Measurements from ENCODE around the gene FAM186B. TPM values are rescaled to one million over a fixed set of nuclear protein-coding genes. Genes with fewer than 3 reads are reported as not detected.

FAM186B gene
- total RNA-seq, 1 donor, result 0.84 TPM

DNA sequence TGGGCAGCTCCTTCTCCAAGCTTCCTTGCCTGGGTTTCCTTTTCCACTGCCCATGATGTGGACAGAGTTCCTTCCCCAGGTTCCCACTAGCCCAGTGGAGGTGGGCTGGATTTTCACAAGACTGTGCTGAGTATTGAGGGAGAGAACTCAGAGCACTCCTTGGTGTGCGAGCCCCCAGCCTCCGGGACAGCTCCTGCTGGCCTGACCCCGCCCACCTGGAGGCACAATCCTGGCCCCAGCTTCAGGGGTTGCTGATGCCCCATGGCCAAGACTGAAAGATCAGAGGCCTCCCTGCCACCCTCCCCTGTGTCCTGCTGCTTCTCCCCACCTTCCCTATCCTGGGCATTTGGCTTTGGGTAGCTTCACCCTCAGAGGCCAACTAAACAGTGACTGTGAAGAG lies 59.0 kb downstream of the FAM186B start:
- no peaks in the 10 kb centered on the region for H3K9me3 ChIP-seq (ENCODE audit: low read depth, low read length)
- peaks cover 15% of the 10 kb centered on the region for H3K4me1 ChIP-seq (ENCODE audit: insufficient read depth, low read length)
- peaks cover 21% of the 10 kb centered on the region for H3K27me3 ChIP-seq (ENCODE audit: insufficient read depth, low read length)
- H3K4me3 ChIP-seq (ENCODE audit: low read length), result no peak overlapping the region

- Histone ChIP-seq H3K4me1 (ENCODE audit: insufficient read depth, low read length) (peaks cover 15% of the 10 kb centered on the region), H3K27me3 (ENCODE audit: insufficient read depth, low read length) (peaks cover 21% of the 10 kb centered on the region), H3K4me3 (ENCODE audit: low read length) (no peak overlapping the region), H3K9me3 (ENCODE audit: low read depth, low read length) (no peaks in the 10 kb centered on the region)
Observed at GRCh38 chr12:49545815-49546214, 59.6 kb downstream of the FAM186B start.

GRCh38 chr12:49543914-49544815 lies 61.3 kb downstream of the FAM186B start:
- Histone ChIP-seq H3K27me3 (ENCODE audit: insufficient read depth, low read length) (peaks cover 28% of the 10 kb centered on the region), H3K9me3 (ENCODE audit: low read depth, low read length) (no peaks in the 10 kb centered on the region), H3K4me3 (ENCODE audit: low read length) (no peak overlapping the region), H3K4me1 (ENCODE audit: insufficient read depth, low read length) (peaks cover 21% of the 10 kb centered on the region)

DNA sequence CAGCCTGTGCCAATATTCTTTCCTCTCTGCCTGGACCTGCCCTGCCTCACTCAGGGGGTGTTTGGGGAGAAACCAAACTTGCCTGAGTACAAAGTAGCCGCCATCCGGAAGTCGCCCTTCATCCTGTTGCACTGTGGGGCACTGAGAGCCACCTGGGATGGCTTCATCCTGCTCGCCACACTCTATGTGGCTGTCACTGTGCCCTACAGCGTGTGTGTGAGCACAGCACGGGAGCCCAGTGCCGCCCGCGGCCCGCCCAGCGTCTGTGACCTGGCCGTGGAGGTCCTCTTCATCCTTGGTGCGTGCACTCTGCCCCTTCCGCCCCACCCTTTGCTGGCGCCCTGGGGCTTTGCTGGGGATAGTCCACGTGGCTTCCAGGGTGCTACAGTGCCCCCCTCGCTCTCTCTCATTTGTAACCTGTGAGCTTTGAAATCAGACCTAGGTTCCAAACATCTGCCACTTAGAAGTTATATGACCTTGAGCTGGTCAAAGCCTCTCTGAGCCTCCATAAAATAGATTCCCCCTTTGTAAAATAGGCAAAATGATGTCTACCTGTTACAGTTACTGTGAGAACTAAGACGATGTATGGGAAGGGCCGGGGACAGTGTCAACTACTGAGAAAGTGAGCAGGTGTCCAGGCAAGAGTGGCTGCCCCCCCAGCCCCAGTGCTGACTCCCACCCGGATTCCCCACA lies 62.1 kb downstream of the FAM186B start:
- H3K9me3 ChIP-seq (ENCODE audit: low read depth, low read length), result no peaks in the 10 kb centered on the region
- H3K4me1 ChIP-seq (ENCODE audit: insufficient read depth, low read length), result peaks cover 14% of the 10 kb centered on the region
- no peak overlapping the region for H3K4me3 ChIP-seq (ENCODE audit: low read length)
- peaks cover 20% of the 10 kb centered on the region for H3K27me3 ChIP-seq (ENCODE audit: insufficient read depth, low read length)

DNA sequence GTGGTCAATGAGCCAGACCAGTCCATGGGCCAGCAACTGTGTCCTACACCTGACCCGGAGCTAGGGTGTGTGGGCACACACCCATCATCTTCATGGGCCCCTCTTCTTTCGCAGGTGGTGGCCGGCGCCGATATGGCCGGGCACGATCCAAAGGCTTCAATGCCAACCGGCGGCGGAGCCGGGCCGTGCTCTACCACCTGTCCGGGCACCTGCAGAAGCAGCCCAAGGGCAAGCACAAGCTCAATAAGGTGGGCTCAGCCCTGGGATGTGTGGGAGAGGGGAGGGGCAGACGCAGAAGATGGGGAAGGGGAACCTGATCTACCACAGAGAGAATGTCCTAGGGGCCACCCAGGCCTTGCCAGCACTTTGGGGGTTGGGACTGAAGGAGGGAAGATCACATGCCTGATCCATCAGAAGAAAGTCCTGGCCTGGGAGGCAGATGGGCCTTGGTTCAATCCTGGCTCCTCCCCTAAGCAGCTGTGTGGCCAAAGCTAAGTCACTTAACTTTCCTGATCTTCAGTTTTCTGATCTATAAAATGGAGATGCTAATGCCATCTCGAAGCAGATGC lies 62.8 kb downstream of the FAM186B start:
- Histone ChIP-seq H3K4me1 (ENCODE audit: insufficient read depth, low read length) (peaks cover 18% of the 10 kb centered on the region), H3K4me3 (ENCODE audit: low read length) (no peak overlapping the region), H3K27me3 (ENCODE audit: insufficient read depth, low read length) (peaks cover 13% of the 10 kb centered on the region), H3K9me3 (ENCODE audit: low read depth, low read length) (no peaks in the 10 kb centered on the region)

- H3K27me3 ChIP-seq (ENCODE audit: insufficient read depth, low read length), result peaks cover 15% of the 10 kb centered on the region
Observed at GRCh38 chr12:49541911-49542505, 63.4 kb downstream of the FAM186B start.

DNA sequence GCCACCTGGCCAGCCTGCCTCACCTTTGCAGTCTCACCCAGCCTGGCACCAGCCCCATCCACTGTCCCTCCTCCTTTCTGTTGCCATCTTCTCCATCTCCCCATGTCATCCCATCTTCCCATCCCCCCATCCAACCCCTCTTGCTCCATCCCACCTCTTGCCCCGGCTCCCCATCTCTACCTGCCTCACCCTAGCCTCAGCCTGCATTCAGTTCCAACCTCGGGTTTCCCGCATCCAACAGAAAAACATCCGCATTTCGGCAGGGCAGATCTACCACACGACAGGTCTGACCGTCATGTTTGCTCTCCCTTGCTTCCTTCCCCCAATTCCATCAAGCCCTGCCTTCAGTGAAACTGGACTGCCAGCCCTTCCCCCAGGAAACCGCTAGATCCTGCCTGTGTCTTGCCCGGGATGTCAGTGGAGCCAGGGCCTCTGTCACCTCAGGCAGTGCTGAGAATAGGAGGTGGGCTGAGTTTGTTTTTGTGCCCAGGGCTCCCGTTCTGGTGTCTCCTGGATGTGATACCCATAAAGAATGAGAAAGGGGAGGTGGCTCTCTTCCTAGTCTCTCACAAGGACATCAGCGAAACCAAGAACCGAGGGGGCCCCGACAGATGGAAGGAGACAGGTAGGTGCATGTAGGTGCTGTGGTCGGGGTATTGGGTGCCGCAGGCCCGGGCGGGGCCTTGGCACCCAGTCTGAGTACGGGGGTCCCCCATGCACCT lies 64.1 kb downstream of the FAM186B start:
- Histone ChIP-seq H3K4me1 (ENCODE audit: insufficient read depth, low read length) (peaks cover 32% of the 10 kb centered on the region), H3K9me3 (ENCODE audit: low read depth, low read length) (no peaks in the 10 kb centered on the region), H3K27me3 (ENCODE audit: insufficient read depth, low read length) (peaks cover 19% of the 10 kb centered on the region), H3K4me3 (ENCODE audit: low read length) (no peak overlapping the region)

More at GRCh38 chr12:49541911-49542505, 63.4 kb downstream of the FAM186B start:
- no peak overlapping the region for H3K4me3 ChIP-seq (ENCODE audit: low read length)
- H3K9me3 ChIP-seq (ENCODE audit: low read depth, low read length), result no peaks in the 10 kb centered on the region
- peaks cover 24% of the 10 kb centered on the region for H3K4me1 ChIP-seq (ENCODE audit: insufficient read depth, low read length)

DNA sequence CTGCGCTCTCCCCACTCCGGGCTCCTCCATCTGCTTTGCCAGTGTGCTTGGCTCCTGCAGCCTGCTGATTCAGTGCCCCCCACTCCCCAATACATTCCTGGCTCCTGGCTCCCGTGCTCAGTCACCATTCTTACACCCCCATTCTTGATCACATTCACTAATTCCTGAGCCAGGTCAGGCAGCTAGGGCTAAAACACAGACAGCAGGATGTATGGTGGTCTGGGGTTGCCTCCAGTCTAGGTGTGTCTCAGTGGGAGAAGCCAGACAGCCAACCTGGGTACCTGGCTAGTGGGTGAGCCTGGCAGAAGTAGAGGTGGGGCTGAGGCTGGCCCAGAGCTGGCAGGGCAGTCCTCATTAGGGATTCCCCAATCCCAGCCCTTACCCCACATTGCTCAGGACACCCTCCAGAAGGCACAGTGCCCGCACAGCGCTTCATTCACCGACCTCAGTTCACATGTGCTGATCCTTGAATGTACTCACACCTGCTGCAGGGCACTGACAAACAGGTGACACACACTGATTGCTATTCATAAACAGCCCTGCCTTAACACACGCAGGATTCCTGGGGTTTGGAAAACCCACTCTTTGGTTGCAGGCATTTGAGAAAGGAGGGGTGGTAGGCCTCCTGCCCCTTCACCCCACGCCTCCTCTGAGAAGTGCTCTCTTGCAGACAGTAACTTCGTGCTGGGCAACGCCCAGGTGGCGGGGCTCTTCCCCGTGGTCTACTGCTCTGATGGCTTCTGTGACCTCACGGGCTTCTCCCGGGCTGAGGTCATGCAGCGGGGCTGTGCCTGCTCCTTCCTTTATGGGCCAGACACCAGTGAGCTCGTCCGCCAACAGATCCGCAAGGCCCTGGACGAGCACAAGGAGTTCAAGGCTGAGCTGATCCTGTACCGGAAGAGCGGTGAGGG lies 65.0 kb downstream of the FAM186B start:
- Histone ChIP-seq H3K4me1 (ENCODE audit: insufficient read depth, low read length) (peaks cover 40% of the 10 kb centered on the region), H3K4me3 (ENCODE audit: low read length) (no peak overlapping the region), H3K9me3 (ENCODE audit: low read depth, low read length) (no peaks in the 10 kb centered on the region), H3K27me3 (ENCODE audit: insufficient read depth, low read length) (peaks cover 21% of the 10 kb centered on the region)

DNA sequence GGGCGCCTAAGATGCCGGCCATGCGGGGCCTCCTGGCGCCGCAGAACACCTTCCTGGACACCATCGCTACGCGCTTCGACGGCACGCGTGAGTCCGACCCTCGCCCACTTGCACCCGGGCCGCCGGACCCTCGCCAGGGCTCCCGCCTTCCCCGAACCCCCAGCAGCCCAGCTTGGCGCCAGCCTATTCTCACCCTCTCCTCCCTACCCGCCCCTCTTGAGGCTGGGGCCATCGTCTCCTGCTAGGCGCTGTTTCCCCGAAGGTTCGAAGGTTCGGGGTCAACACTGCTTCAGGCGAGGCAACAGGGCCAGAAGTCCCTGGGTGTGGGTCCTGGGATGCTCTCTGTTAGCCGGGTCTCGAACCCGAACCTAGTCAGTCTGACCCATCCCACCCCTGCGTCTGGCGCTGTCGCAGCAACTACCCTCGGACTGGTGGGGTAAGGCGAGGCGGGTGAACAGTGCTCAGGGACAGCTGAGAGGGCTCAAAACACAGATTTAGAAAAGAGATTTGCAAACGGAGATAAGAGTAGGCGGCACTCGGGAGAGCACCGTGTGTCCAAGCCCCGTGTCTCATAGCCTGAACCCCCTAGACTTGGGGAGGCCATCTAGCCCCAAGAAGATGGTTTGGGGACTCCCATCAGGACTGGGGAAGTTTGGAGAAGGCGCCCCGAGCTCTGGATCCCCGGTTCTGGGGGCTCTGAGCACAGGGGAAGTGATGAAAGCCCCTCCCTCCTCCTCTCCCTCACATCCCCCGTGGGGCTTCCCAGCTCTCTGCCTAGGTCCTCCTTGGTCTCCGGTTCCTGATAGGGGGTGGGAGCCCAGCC lies 65.8 kb downstream of the FAM186B start:
- Histone ChIP-seq H3K27me3 (ENCODE audit: insufficient read depth, low read length) (peaks cover 21% of the 10 kb centered on the region), H3K9me3 (ENCODE audit: low read depth, low read length) (no peaks in the 10 kb centered on the region), H3K4me1 (ENCODE audit: insufficient read depth, low read length) (peaks cover 48% of the 10 kb centered on the region), H3K4me3 (ENCODE audit: low read length) (peak overlapping the region; percentile 43)

DNA sequence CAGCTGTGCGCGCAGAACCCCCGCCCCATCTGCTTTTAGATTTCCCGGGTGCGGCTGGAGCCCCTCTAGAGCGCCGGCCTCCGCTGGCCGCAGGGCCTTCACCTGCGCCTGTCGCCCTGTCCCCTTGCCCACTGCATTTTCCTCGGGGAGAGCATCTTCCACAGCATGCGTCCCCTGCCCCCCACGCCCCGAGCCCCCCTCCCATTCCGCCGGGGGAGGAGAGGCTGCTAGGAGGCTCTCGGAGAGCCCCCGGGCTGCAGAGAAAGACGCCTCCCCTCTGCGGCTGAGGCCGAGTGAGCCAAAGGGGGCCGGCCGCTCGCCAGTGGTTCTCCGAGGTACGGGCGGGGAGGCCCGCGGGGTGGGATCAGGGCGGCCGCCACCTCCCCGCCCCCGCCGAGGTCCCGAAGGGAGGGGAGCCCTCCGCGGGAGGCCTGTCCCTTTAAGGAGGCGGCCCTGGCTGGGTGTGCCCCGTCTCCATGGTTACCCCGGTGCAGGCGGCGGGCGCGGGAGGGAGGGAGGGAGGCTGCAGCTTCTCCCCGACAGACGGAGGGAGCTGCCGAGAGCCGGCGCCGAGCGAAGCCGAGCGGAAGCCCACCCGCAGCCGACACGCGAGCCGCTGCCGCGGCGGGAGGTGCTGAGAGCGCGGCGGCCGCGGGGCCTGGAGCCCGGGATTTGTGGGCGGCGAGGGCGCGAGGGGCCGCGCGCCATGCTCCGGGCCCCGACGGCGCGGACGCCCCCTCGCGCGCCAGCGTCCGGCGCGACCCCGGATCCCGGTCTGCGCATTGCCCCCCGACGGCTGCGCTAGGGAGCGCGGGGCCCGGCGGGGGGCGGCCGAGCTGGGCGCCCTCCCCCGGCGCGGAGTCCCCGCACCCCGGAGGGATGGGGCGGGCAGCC lies 66.7 kb downstream of the FAM186B start, which contains the start of gene KCNH3:
KCNH3 (plus strand) TSS at position 521 of the 894 bp plus-strand sequence. CDS start 387 bp downstream, outside the sequence.
- H3K4me3 ChIP-seq (ENCODE audit: low read length), result peak within 1 kb of the TSS; percentile 43

GRCh38 chr12:49537752-49538509 lies 67.5 kb downstream of the FAM186B start:
- Histone ChIP-seq H3K4me1 (ENCODE audit: insufficient read depth, low read length) (peaks cover 49% of the 10 kb centered on the region), H3K4me3 (ENCODE audit: low read length) (peak overlapping the region; percentile 43), H3K27me3 (ENCODE audit: insufficient read depth, low read length) (peaks cover 21% of the 10 kb centered on the region), H3K9me3 (ENCODE audit: low read depth, low read length) (no peaks in the 10 kb centered on the region)

More for the DNA sequence above, 66.7 kb downstream of the FAM186B start, which contains the start of gene KCNH3:
- Histone ChIP-seq H3K4me1 (ENCODE audit: insufficient read depth, low read length) (peaks cover 49% of the 10 kb centered on the region), H3K27me3 (ENCODE audit: insufficient read depth, low read length) (peaks cover 21% of the 10 kb centered on the region), H3K9me3 (ENCODE audit: low read depth, low read length) (no peaks in the 10 kb centered on the region)

Measured in mononuclear cell (primary cell).